ENCODE measurements around the gene SAP30. TPM values are rescaled to one million over a fixed set of nuclear protein-coding genes. Genes with fewer than 3 reads are reported as not detected.

SAP30 gene
- total RNA-seq, 1 experiment from 2014 or later, result 20.0 TPM

GRCh38 chr4:173365359-173365996 is 5.3 kb upstream of the SAP30 start:
- CTCF ChIA-PET, result interaction anchor here (0.8 to 0.9 kb wide), 2 partner anchors 24 to 64 kb away, joined by 3 to 5 read pairs; no protein-coding TSS in a partner anchor
- H3K4me3 Mint-ChIP-seq, result no peak overlapping the region

More at GRCh38 chr4:173365359-173365996, 5.3 kb upstream of the SAP30 start:
- Mint-ChIP-seq H3K27me3 (ENCODE audit: low read depth) (peaks cover 2% of the 10 kb centered on the region; the same call in 1 of the 2 replicates), H3K4me1 (peaks cover 15% of the 10 kb centered on the region), H3K36me3 (no peaks in the 10 kb centered on the region), H3K9me3 (no peaks in the 10 kb centered on the region), H3K27ac (no peak overlapping the region)
- no peak for DNase-seq (ENCODE audit: low spot score)
- POLR2A ChIA-PET, result interaction anchor here (1.0 kb wide), 1 partner anchor 31 kb away, joined by 3 read pairs; no protein-coding TSS in a partner anchor
- ATAC-seq, result no peak
- TF ChIP-seq GABPB1 (CRISPR knock-in tag; IDR thresholded peaks at IDR 0.05) (no peak), CBFB (CRISPR knock-in tag; IDR thresholded peaks at IDR 0.05; ENCODE audit: low read depth) (no peak), ZMAT4 (CRISPR knock-in tag; IDR thresholded peaks at IDR 0.05) (no peak), RELA (CRISPR knock-in tag; IDR thresholded peaks at IDR 0.05; ENCODE audit: borderline replicate concordance) (no peak), SP1 (CRISPR knock-in tag; conservative IDR thresholded peaks at IDR 0.05) (no peak), SMAD4 (CRISPR knock-in tag; IDR thresholded peaks at IDR 0.05) (no peak), HMGXB4 (CRISPR knock-in tag; IDR thresholded peaks at IDR 0.05) (no peak), E2F4 (CRISPR knock-in tag; IDR thresholded peaks at IDR 0.05; ENCODE audit: borderline replicate concordance, low read depth) (no peak), ZBTB21 (CRISPR knock-in tag; IDR thresholded peaks at IDR 0.05; ENCODE audit: borderline replicate concordance) (no peak), IRF1 (CRISPR knock-in tag; IDR thresholded peaks at IDR 0.05) (no peak), ZNF219 (CRISPR knock-in tag; IDR thresholded peaks at IDR 0.05; ENCODE audit: borderline replicate concordance) (no peak), FOXP4 (CRISPR knock-in tag; IDR thresholded peaks at IDR 0.05) (no peak), MLX (CRISPR knock-in tag; IDR thresholded peaks at IDR 0.05) (no peak), ZNF232 (CRISPR knock-in tag; IDR thresholded peaks at IDR 0.05) (no peak)
